Smooth muscle cell (in vitro differentiated cells): ENCODE results near the gene PAPSS1. TPM values are rescaled to one million over a fixed set of nuclear protein-coding genes. Genes with fewer than 3 reads are reported as not detected.
A peak's percentile ranks its signal among the peaks of the same experiment; 100 is the strongest.

Source experiments
- DNase-seq: peaks from one replicate; lab custom pipeline; 2025; ENCODE audit not compliant: unreplicated experiment; lab: John Stamatoyannopoulos, UW
- H2AFZ ChIP-seq: fragments of 200-600 bp; sonication (generic); 2 replicates; pipeline ENCODE4 v1.6.0; 2016; ENCODE audit warnings: antibody characterized with exemption, low read depth, mild to moderate bottlenecking
- H3F3A ChIP-seq: fragments of 200-600 bp; sonication (generic); 2 replicates; pipeline ENCODE4 v1.6.0; 2017; ENCODE audit warnings: antibody characterized with exemption, low read depth
- H3K27ac ChIP-seq: fragments of 200-600 bp; sonication (generic); 2 replicates; pipeline ENCODE4 v1.5.1; 2016; ENCODE audit warnings: low read depth, mild to moderate bottlenecking
- H3K27me3 ChIP-seq: fragments of 200-600 bp; sonication (generic); 2 replicates; pipeline ENCODE4 v1.6.1; 2016; ENCODE audit warnings: low read depth, mild to moderate bottlenecking
- H3K36me3 ChIP-seq: fragments of 200-600 bp; sonication (generic); 2 replicates; pipeline ENCODE4 v1.5.1; 2016; ENCODE audit warnings: low read depth
- H3K4me1 ChIP-seq: fragments of 200-600 bp; sonication (generic); 2 replicates; pipeline ENCODE4 v1.5.1; 2016; ENCODE audit warnings: low read depth
- H3K4me2 ChIP-seq: fragments of 200-600 bp; sonication (generic); 2 replicates; pipeline ENCODE4 v1.6.0; 2016; ENCODE audit warnings: mild to moderate bottlenecking
- H3K4me3 ChIP-seq: fragments of 200-600 bp; sonication (generic); 2 replicates; pipeline ENCODE4 v1.5.1; 2016; ENCODE audit warnings: mild to moderate bottlenecking
- H3K79me2 ChIP-seq: fragments of 200-600 bp; sonication (generic); 2 replicates; pipeline ENCODE4 v1.6.0; 2016; ENCODE audit warnings: low read depth, mild to moderate bottlenecking
- H3K9ac ChIP-seq: fragments of 200-600 bp; sonication (generic); 2 replicates; pipeline ENCODE4 v1.6.0; 2016; ENCODE audit warnings: low read depth
- H3K9me3 ChIP-seq: fragments of 200-600 bp; sonication (generic); replicated peaks from 2 replicates; pipeline ENCODE4 v1.5.1; 2016; ENCODE audit warnings: low read depth
- H4K20me1 ChIP-seq: fragments of 200-600 bp; sonication (generic); 2 replicates; pipeline ENCODE4 v1.6.0; 2016; ENCODE audit warnings: low read depth
- WGBS: methylation state at CpG from one replicate; pipeline ENCODE4 v1.1.7; 2016; ENCODE audit warnings: low lambda C conversion rate; 5-methylcytosine and 5-hydroxymethylcytosine counted together
- polyA plus RNA-seq: library from polyadenylated mRNA; unstranded; fragments of >200 nt; fragmentation: Nextera tagmentation; extraction: Ambion mirVana; gene quantifications from 2 replicates; pipeline ENCODE4 v1.2.1, GENCODE V29; 2016
- total RNA-seq: library from RNA; depleted of rRNA; stranded (reverse); fragments of >200 nt; gene quantifications from 2 replicates; pipeline ENCODE4 v1.2.3, GENCODE V29; 2014
- TF ChIP-seq, protein P1 (sequence below): fragments of 200-600 bp; sonication (generic); IDR thresholded peaks from 2 replicates; pipeline ENCODE4 v1.5.1; 2017; ENCODE audit warnings: borderline replicate concordance, mild to moderate bottlenecking, antibody characterized with exemption; ENCODE audit not compliant: insufficient read depth, poor library complexity, severe bottlenecking

Gene PAPSS1
- total and polyA plus RNA-seq, 2 experiments from 2014 or later = 188 to 198 TPM

GRCh38 chr4:107740381-107740780 lies 20.3 kb upstream of the PAPSS1 start:
- 38% methylated on average over 3 of the region's 3 CpGs for WGBS
- Histone ChIP-seq H3K4me2 (peak overlapping the region; percentile 73), H3F3A (peaks cover 29% of the 10 kb centered on the region), H3K27me3 (no peaks in the 10 kb centered on the region), H2AFZ (peak overlapping the region; percentile 78), H3K27ac (peak overlapping the region; percentile 87), H3K9me3 (no peaks in the 10 kb centered on the region), H4K20me1 (no peaks in the 10 kb centered on the region), H3K4me1 (no peaks in the 10 kb centered on the region), H3K36me3 (no peaks in the 10 kb centered on the region), H3K9ac (peak overlapping the region; percentile 7), H3K4me3 (peak overlapping the region; percentile 25), H3K79me2 (no peaks in the 10 kb centered on the region)
- TF ChIP-seq, protein P1, sequence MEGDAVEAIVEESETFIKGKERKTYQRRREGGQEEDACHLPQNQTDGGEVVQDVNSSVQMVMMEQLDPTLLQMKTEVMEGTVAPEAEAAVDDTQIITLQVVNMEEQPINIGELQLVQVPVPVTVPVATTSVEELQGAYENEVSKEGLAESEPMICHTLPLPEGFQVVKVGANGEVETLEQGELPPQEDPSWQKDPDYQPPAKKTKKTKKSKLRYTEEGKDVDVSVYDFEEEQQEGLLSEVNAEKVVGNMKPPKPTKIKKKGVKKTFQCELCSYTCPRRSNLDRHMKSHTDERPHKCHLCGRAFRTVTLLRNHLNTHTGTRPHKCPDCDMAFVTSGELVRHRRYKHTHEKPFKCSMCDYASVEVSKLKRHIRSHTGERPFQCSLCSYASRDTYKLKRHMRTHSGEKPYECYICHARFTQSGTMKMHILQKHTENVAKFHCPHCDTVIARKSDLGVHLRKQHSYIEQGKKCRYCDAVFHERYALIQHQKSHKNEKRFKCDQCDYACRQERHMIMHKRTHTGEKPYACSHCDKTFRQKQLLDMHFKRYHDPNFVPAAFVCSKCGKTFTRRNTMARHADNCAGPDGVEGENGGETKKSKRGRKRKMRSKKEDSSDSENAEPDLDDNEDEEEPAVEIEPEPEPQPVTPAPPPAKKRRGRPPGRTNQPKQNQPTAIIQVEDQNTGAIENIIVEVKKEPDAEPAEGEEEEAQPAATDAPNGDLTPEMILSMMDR = peak; percentile 27
- no peak for DNase-seq

- Histone ChIP-seq H3K9ac (no peak overlapping the region), H3K79me2 (no peaks in the 10 kb centered on the region), H3K27ac (no peak overlapping the region), H4K20me1 (no peaks in the 10 kb centered on the region), H3F3A (peaks cover 34% of the 10 kb centered on the region), H3K4me1 (peaks cover 6% of the 10 kb centered on the region), H3K27me3 (no peaks in the 10 kb centered on the region), H3K9me3 (no peaks in the 10 kb centered on the region), H3K4me2 (no peak overlapping the region), H3K36me3 (no peaks in the 10 kb centered on the region), H2AFZ (no peak overlapping the region), H3K4me3 (no peak overlapping the region)
- TF ChIP-seq, protein P1 = no peak
- WGBS = 91% methylated on average over 4 of the region's 4 CpGs
- no peak for DNase-seq
Measured at GRCh38 chr4:107737450-107737849, 17.4 kb upstream of the PAPSS1 start.

DNA sequence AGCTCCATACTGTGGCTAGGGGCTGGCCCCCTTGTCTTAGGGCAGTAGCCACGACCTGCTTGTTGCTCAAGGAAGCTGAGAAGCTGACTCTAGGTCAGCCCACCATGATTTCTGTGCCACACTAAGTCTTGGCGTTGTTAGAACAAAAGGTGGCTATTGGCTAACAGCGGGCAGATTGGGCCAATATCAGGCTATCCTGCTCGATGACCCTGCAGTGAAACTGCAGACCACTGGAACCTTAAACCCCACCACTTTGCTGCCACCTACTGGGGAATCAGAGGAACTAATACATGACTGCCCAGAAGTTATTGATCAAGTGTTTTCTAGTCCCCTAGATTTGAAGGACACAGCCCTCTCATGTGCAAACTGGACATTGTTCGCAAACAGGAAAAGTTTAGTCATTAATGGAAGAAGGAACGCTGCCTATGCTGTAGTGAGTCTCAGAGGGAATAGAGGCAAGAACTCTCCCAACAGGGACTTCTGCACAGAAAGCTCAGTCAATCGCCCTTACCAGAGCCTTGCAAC lies 17.0 kb upstream of the PAPSS1 start:
- Histone ChIP-seq H3K4me2 (peak overlapping the region; percentile 4), H3F3A (peaks cover 33% of the 10 kb centered on the region), H3K27me3 (no peaks in the 10 kb centered on the region), H3K36me3 (no peaks in the 10 kb centered on the region), H3K27ac (no peak overlapping the region), H3K9me3 (no peaks in the 10 kb centered on the region), H4K20me1 (no peaks in the 10 kb centered on the region), H3K4me1 (peaks cover 6% of the 10 kb centered on the region), H2AFZ (no peak overlapping the region), H3K9ac (no peak overlapping the region), H3K4me3 (no peak overlapping the region), H3K79me2 (no peaks in the 10 kb centered on the region)
- DNase-seq = no peak
- WGBS = 45% methylated on average over 7 of the region's 7 CpGs
- TF ChIP-seq, protein P1 = peak; percentile 79

- TF ChIP-seq, protein P1 = no peak
- Histone ChIP-seq H3K79me2 (no peaks in the 10 kb centered on the region), H3K27ac (no peak overlapping the region), H3K36me3 (no peaks in the 10 kb centered on the region), H3K9me3 (no peaks in the 10 kb centered on the region), H3K27me3 (no peaks in the 10 kb centered on the region), H3K4me2 (no peak overlapping the region), H3K9ac (no peak overlapping the region), H3K4me3 (no peak overlapping the region), H2AFZ (no peak overlapping the region), H4K20me1 (no peaks in the 10 kb centered on the region), H3K4me1 (peaks cover 6% of the 10 kb centered on the region), H3F3A (peaks cover 34% of the 10 kb centered on the region)
- no peak for DNase-seq
- 90% methylated on average over 3 of the region's 3 CpGs for WGBS
Measured at GRCh38 chr4:107736037-107736436, 16.0 kb upstream of the PAPSS1 start.
